Measurements from ENCODE around the gene APOL1.
A peak's percentile ranks its signal among the peaks of the same experiment; 100 is the strongest.

DNA sequence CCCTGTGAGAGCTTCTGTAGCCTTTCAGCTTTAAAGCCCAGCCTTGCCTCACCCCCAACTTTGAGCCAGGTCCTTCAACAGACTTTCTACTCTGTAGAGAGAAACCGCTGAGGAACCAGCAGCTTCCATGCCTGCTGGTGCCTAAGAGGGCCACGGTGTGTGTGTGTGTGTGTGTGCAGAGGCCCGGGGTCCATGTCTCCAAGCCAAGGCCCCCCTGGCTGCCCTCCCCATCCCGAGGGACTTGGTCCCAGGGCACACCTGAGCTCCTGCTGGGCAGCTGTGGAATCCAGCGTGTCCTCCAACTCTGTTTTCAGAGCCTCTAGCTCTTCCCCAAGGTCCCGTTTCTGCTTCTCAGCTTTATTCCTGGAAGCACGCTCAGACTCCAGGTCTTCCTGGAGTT lies 42.3 kb downstream of the APOL1 start:
- TF ChIP-seq POLR2AphosphoS5 (IDR thresholded peaks at IDR 0.05; ENCODE audit: insufficient read depth, low read depth, low read length) = peak; percentile 10
- TF ChIP-seq CTCF (IDR thresholded peaks at IDR 0.05; ENCODE audit: extremely low read depth in 1 of 2, insufficient read depth in 1 of 2, low read depth in 1 of 2, low read length in 2 of 2) = no peak
- TF ChIP-seq POLR2A (IDR thresholded peaks at IDR 0.05; ENCODE audit: low read depth, low read length) = no peak
- no peak for TF ChIP-seq JUN (IDR thresholded peaks at IDR 0.05; ENCODE audit: borderline replicate concordance, insufficient read depth, insufficient read length, low read depth)
- TF ChIP-seq, protein P1, sequence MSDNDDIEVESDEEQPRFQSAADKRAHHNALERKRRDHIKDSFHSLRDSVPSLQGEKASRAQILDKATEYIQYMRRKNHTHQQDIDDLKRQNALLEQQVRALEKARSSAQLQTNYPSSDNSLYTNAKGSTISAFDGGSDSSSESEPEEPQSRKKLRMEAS (IDR thresholded peaks at IDR 0.05; ENCODE audit: insufficient read depth, insufficient read length) = no peak
- TF ChIP-seq EZH2 (IDR thresholded peaks at IDR 0.05; ENCODE audit: borderline replicate concordance, low read depth, low read length, severe bottlenecking) = no peak
- no peak for TF ChIP-seq MYC (IDR thresholded peaks at IDR 0.05; ENCODE audit: low read depth, low read length)
- TF ChIP-seq FOS (IDR thresholded peaks at IDR 0.05; ENCODE audit: borderline replicate concordance, insufficient read depth, low read length) = no peak
